Measurements from ENCODE around the gene CRTC2.

DNA sequence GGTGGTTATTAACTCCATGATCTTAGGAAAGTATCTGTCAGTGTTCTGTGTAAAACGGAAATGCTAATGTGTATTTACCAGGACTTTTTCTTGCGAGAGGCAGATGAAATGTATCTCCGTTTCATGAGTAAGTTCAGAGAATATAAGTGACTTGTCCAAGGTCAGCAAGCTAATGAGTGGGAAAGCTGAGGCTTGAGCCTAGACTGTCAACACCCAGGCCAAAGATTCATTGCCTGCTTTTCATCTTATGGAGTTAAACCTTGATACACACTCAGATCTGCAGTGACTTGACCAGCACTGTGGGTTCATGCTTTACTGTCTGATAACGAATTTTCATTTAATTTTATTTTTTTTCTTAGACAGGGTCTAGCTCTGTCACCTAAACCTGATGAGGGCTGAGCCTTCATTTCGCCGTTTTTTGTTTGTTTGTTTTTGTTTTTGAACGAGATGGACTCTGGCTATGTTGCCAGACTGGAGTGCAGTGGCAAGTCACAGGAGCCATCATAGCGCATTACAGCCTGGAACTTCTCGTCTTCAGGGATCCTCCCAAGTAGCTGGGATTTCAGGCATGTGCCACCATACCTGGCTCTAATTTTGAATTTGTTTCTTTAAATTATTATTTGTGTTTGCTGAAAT, 20.0 kb upstream of the CRTC2 start:
- TF ChIP-seq, protein P1, sequence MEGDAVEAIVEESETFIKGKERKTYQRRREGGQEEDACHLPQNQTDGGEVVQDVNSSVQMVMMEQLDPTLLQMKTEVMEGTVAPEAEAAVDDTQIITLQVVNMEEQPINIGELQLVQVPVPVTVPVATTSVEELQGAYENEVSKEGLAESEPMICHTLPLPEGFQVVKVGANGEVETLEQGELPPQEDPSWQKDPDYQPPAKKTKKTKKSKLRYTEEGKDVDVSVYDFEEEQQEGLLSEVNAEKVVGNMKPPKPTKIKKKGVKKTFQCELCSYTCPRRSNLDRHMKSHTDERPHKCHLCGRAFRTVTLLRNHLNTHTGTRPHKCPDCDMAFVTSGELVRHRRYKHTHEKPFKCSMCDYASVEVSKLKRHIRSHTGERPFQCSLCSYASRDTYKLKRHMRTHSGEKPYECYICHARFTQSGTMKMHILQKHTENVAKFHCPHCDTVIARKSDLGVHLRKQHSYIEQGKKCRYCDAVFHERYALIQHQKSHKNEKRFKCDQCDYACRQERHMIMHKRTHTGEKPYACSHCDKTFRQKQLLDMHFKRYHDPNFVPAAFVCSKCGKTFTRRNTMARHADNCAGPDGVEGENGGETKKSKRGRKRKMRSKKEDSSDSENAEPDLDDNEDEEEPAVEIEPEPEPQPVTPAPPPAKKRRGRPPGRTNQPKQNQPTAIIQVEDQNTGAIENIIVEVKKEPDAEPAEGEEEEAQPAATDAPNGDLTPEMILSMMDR (IDR thresholded peaks at IDR 0.05) = no peak
- TF ChIP-seq POLR2A (IDR thresholded peaks at IDR 0.05; ENCODE audit: low read depth) (no peak), EP300 (IDR thresholded peaks at IDR 0.05) (no peak), POLR2AphosphoS5 (IDR thresholded peaks at IDR 0.05) (no peak)

All from esophagus muscularis mucosa (tissue), 4 donors.